T-helper 2 cell (primary cell): ENCODE data around the gene ROBO1.

Experiments
- DNase-seq, 5 experiments: peaks; one replicate each; pipeline versions ENCODE4 v3.0.0 to v3.0.0-alpha.2; 2012 to 2022

ROBO1 gene

DNA sequence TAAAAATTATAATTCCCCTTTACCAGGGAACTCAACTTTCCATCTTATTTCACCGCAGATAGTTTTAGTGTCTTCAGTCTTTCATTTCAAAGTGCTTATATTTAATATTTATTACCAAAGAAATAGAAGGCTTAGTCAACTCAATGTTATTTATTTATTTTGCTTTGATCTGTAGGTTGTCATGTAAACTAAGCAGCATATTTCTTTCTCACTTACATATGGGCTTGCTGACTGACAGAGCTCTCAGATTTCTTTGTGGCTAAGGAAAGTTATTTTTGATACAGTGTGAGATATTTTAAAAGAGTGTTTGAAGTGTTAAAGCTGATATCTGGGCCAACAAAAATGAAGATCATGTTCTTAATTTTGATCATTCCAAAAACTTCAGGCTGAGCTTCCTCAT, 331.4 kb downstream of the ROBO1 start:
- DNase-seq = no peak

- DNase-seq = no peak
Observed at GRCh38 chr3:79427081-79427480, 340.7 kb downstream of the ROBO1 start.

- no peak for DNase-seq
Observed at GRCh38 chr3:79424811-79425210, 343.0 kb downstream of the ROBO1 start.

DNA sequence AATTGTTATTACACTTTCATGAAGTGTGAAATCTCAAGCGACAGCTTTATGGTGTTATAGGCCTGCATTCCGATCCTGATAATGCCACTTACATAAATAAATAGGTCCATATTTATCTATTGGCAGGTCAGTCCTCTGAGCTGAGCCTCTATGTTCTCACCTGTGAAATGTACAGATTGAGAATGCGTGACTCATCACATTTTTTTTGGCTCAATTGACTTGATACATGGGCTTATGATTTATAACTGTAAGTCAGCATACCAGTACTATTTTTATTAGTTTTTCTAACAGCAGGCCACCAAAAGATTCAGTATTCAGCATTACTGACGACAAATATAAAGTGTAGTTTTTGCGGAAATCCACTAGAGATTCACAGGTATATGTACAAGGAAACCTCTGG, 344.4 kb downstream of the ROBO1 start:
- DNase-seq = no peak

DNA sequence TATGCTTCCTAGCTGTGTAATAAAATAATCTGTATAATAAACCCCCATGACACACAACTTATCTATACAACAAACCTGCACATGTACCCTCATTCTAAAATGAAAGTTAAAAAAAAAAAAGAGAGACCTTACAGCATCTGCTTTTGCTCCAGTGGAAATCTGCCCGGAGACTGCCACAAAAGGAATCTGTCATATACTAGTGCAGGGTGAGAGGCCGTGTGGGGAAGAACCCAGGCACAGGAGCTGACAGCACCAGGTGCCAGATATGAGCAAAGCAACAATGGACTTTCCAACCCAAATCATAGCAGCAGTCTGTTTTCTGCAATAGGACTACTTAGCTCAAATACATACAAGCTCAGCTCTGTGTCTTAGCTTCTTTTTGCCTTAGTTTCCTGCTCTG, 346.5 kb downstream of the ROBO1 start:
- DNase-seq = no peak

- DNase-seq = no peak
Observed at GRCh38 chr3:79418855-79419621, 348.8 kb downstream of the ROBO1 start.

DNA sequence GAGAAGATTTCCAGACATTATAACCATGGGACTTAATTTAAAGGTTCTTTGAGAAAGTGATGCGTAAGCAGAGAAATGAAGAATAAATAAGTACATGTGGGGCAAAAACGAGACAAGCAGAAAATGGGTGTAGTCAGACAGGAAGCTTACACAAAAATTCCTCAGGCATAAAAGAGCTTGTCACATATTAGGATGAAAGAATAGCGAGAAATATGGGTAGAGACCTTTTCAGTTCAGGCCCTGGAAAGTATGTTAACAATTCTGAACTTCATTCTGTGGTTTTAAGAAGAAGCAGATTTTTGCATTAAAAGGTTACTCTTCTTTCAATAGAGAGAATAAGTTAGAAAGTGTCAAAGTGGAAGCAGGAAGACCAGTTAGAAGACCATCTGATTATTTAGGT, 352.4 kb downstream of the ROBO1 start:
- no peak for DNase-seq

DNA sequence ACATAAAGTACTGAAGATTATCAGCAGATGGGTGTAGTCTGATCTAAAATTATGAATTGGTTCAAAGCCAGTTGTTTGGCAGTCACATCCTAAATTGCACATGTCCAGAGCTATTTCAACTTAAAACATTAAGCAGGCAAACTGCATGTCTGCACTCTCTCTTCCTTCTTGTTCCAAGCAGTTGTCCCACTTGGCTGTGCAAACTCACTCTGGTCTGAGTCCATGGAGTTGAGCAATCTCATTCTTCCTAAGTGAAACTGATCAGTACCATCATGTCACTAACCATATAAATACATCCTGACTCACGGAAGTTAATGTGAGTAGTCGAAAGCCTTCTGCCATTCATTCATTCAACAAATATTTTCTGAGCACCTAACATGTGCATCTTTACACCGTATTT, 353.0 kb downstream of the ROBO1 start:
- DNase-seq = no peak

DNA sequence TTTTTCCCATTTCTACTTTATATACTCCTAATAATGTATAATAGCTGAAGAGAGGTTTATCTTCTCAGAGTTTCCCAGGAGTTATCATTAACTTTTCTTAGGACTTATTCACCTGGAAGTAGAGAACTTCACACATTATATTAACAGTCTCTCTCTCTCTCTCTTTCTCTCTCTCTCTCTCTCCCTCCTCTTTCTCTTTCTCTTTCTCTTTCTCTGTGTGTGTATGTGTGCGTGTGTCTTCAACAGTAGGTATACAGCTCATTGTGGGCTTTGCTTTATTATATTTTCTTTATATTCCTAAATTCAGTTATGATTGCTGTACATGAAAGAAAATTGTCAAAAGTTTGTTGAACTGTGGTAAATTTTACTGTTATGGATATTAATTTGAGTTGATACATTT, 353.8 kb downstream of the ROBO1 start:
- DNase-seq = no peak

- no peak for DNase-seq
Observed at GRCh38 chr3:79412537-79412936, 355.3 kb downstream of the ROBO1 start.

DNA sequence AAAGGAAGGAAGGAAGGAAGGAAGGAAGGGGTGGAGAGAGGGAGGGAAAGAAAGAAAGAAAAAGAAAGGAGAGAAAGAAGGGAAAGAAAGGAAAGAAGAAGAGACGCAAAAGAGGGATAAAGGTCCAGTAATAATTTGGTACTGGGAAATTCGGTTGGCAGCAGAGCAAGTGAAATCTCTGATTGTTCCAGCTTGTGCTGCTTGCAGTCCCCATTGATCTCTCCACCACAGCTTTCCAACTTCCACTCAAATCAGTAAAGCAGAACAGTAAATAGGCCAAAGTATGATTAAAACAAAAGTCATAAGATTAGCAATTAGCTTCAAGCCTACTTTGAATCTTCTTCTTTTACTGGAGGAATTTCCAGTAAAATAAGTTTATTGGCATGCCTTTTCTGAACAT, 357.2 kb downstream of the ROBO1 start:
- DNase-seq = no peak

GRCh38 chr3:79410136-79410535, 357.7 kb downstream of the ROBO1 start:
- no peak for DNase-seq

- no peak for DNase-seq
Observed at GRCh38 chr3:79406175-79406574, 361.6 kb downstream of the ROBO1 start.

DNA sequence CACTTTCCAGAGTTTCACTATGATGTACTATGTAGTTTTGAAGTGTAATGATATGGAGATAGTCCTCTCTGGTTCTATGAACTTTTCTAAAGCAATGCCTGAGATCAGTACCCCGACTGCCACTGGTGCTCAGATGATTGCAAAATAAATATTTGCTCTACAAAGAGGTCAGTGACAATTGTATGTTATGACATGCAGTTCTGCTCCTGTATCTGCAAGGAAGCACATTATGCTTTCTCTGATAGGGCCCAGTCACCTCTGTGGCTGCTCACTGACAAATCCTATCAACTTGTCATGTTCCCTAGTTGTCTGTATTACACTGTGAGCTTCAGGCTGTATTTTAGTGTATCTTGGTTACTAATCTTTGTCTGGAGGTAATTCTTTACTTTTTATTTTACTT, 362.6 kb downstream of the ROBO1 start:
- DNase-seq = no peak

DNA sequence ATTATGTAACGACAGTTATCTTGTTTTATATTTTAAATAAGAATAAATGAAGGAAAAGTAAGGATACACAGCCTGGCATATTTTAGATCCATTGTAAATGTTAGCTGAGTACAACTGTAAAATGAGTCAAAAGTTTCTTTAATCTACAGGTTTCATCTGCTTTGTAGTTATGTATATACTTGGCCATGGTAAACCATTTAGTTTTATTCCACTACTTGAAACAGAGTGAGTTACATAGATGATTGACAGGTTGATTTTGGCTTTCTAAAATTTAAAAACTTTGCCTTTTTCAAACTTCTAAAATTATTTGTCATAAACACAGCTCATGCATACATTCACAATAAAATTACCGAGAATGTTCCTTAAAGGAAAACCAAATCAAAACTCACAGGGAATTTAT, 371.2 kb downstream of the ROBO1 start:
- DNase-seq = no peak

DNA sequence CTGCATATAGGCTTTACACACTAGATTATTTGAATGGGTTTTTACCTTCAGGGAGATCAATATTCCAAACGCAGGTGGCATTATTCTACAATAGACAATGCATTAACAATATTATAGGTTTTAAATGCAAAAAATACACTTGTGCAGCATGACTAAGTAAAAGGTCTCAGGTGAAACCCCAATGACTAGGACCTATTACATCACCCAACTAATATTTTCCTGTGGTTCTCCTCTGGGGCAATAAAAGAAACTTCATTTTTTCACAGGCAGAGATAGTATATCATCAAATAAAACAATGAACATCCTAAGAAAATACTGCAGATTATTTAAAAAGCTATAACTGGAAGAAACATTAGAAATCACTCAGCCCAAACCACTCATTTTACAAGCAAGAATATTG, 375.3 kb downstream of the ROBO1 start:
- DNase-seq = no peak

- DNase-seq = no peak
Observed at GRCh38 chr3:79390352-79390751, 377.4 kb downstream of the ROBO1 start.

GRCh38 chr3:79385211-79385610, 382.6 kb downstream of the ROBO1 start:
- DNase-seq = no peak

DNA sequence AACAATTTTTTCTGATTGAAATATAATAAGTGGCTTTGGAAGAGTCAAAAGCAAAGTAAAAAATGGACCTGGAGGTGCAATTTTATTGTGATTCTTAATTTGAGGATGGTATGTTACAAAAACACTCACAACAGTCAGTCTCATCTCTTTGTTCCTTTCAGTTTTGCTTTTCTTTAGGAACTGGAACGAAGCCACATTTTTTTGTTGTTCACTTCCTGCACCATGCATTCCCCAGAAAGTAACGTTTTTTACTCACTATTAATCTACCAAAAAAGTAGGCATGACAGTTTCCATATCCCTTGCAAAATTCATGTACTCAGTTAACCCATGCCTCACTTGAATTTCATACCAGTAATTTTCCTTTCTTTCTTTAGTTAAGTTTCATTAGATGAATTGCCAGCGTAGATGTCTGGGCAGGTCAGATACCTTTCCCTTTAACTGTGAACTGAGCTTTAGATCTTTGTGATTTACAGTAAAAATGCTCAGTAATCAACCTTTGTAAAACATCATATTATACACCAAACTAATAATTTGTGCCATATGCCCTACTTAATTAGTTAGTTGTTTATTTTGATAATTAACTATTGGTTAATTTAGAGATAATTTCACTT, 384.3 kb downstream of the ROBO1 start:
- no peak for DNase-seq

- DNase-seq = no peak
Observed at GRCh38 chr3:79380581-79380980, 387.2 kb downstream of the ROBO1 start.

DNA sequence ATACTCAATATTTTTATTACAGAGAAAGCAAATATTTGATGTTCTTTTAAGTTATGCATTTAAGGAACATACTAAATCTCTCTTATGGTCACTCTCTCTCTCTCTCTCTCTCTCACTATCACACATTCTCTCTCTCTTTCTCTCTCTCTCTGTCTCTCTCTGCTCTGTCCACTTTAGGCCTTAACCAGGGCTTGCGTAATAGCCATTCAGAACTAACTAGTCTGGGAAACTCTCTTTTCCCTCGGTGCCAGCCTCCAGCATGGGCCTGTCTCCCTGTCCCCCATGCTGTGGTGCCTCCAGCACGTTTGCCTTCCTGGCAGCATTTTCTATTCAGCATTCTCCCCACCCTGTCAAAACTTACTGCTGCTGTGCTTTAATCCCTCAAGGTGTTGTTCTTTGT, 389.7 kb downstream of the ROBO1 start:
- no peak for DNase-seq

DNA sequence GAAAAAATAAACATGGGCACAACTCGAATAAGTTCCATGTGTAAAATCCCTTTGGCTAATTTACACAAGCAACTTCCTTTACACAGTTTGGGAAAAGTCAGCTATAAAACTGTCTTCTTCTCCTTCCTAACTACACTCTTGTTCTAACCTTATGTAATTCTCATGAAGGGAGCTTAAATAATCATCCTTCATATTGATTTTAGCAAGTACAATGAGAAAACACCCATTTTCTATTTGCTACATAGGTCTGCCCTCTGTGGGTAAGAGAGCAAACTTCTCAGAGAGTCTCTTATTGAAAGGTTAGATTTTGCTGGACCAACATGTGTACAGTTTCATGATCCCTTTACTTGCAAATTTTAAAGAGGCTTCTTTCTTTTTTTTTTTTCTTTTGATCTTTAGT, 398.5 kb downstream of the ROBO1 start:
- no peak for DNase-seq

- no peak for DNase-seq
Observed at GRCh38 chr3:79368403-79368802, 399.4 kb downstream of the ROBO1 start.

GRCh38 chr3:79367803-79368202, 400.0 kb downstream of the ROBO1 start:
- no peak for DNase-seq

DNA sequence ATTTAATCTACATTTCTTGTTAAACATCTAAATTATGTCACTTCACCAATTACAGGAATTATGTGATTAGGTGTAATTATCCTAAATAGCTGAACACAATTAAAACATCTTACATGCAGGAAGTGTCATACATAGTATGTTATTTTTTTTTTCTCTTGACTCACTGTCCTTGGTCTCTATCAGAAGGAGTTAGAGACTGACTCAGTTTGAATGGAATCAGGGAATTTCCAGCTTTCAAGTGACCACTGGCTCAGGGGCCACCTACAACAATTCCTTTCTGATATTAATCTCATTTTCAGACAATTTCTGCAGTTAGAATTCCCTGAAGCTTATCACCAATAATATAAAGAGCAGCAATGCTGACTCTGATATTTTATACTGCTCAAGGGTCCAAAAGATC, 400.7 kb downstream of the ROBO1 start:
- no peak for DNase-seq
